HG03460 (cell line): ENCODE data around the gene MKRN2OS.

Source experiments
- ATAC-seq: cut with Tn5 transposase; IDR thresholded peaks from one replicate; pipeline ENCODE4 v1.9.1; 2021; ENCODE audit not compliant: unreplicated experiment

Gene MKRN2OS

GRCh38 chr3:12515631-12516030 is 29.7 kb downstream of the MKRN2OS start:
- ATAC-seq: no peak

DNA sequence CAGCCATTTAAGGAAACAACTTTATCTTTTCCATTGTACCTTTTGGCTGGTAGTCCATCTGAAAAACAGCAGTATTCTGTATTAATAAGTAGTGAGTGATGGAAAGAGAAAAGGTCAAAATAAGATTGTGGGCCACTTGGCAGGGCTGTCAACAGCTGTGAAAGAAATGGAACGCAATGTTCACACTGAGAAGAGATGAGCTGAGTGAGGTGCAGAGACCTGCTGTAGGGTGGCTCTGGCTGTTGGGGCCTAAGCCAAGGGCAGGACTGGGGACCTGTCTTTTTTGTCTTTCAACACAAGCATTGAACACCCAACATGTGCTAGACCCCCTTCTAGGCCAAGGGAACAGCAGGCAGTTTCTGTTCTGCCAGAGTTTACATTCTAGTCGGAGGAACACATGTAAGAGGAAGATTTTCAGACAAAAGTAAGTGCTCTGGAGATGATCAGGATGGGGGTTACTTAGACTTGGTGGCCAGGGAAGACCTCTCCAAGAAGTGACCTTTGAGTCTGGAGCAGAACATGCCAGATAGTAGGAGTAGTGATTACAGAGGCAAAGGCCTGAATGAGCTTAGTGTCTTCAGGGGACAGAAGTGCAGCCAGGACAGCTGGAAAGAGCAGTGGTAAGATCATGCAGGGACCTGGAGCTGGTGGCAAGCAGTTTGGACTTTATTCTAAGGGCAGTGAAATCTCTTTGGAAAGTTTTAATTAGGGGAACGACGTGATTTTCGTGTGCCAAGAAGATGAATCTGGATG is 31.4 kb downstream of the MKRN2OS start:
- no peak for ATAC-seq

DNA sequence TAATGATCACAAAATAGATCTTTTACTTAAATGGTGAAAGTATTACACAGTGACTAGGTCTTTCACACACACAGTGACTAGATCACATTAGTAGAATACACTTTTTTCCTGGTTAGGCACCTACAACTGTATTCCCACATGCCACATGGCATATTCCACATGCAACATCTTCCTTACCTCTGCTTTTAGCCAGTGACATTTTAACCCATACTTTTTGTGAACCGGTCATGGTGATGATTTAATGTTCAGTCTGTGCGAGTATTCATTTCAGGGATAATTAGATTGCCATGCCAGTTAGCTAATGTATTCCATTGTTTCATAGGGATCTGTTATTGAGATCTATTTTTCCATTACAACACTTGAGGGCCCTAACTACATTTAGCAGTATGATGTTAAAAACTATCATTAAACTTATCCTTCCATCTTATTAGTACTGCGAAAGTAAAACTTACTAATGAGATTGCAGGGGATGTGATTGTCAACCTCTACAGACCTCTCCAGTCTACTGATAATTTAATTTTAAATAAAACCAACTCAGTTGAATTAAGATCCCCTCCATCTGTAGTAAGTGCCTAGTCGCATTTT is 32.7 kb downstream of the MKRN2OS start:
- ATAC-seq: no peak

DNA sequence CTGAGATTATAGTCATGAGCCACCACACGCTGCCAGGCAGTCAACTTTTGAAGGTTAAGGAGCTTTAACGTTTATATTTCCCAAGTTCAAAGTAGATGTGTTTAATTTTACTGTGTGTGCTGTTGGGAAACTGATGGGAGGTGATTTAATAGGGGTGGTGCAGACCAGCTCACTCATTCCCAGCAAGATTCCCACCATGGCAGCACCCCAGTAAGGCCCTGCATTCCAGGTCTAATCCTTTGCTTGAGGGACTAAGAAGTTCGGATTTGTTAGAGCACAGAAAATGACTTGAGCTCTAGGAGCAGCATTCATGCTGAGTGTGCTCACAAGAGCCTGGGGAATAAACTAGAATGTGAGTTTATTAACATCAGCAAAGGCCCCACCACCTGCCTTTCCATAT is 35.8 kb downstream of the MKRN2OS start:
- ATAC-seq: no peak

DNA sequence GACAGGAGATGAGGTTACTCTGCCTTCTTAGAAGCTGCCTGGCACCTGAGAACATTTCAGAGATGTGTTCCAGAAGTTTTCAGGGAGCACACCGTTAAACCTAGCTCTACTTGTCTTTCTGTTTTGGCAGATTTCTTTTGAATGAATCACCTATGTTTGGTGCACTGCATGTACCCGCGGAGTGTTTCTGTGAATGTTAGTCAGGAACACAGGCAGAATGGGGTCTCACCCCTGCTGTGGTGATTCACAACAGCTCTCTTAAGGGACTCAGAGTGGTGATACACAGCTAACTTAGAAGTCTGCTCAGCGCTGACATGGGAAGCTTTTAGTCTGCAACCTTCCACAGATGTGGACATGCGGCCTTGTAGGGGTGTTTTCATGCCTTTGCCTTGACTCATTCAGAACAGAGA is 37.0 kb downstream of the MKRN2OS start:
- no peak for ATAC-seq

DNA sequence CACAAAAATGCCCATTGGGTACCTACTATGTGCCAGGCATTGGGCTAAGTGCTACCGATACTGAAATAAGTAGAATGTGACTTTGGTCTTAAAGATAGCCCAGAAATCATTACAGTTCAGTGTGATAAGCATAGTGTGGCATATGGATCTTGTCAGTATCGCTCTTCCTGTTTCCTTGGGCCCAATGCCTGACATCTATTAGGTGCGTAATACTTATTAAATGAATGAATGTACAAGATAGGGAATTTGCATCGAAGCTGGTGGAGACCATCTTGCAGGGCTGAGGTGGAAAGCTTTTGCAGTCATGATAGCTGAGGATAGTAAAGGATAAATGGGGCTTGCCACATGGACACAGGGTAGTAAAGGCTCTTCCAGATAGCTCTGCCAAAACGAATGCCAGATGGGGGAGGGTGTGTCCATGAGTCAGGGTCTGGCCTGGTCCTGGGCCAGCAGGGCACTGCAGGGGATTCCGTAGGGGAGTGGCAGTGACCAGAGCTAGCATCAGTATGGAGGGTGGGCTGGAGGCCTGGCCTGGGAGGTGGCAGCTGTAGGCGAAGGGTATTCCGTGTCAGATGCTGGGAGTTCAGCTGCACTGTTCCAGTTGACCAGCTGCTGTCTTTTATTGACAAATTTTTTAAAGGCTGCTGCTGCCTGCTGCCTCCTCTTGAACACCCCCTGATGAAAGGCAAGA is 37.6 kb downstream of the MKRN2OS start:
- no peak for ATAC-seq

- ATAC-seq: no peak
Observed at GRCh38 chr3:12506201-12506709, 39.0 kb downstream of the MKRN2OS start.

- ATAC-seq: no peak
Observed at GRCh38 chr3:12503126-12503957, 42.0 kb downstream of the MKRN2OS start.

DNA sequence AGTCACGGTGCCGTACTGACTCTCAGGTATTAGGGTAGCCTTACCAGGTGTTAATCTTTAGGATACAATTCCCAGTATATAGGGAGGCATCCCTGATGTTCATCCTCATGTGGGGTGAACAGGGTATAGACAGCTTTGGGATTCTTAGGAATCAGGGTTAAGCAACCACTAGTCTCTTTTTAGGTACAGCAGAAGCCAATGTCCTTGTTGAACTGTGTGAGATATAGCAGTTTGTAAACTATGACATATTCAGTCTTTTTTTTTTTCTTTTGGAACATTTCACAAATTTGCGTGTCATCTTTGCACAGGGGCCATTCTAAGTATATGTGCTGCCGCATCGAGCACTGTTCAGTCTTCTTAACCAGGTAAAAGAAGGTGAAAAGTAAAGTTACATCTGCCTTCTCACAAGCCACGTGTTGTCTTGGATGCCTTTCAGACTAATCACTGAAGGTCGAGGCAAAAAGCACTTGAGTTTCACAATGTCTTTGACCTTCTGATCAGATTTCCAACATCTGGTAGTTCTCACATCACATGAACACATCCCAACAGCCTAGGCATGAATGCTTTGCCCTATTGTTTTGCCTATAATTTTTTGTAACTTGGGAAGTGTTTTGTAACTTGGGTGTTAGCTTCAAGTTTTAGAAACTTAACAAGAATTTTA is 43.8 kb downstream of the MKRN2OS start:
- ATAC-seq: no peak

DNA sequence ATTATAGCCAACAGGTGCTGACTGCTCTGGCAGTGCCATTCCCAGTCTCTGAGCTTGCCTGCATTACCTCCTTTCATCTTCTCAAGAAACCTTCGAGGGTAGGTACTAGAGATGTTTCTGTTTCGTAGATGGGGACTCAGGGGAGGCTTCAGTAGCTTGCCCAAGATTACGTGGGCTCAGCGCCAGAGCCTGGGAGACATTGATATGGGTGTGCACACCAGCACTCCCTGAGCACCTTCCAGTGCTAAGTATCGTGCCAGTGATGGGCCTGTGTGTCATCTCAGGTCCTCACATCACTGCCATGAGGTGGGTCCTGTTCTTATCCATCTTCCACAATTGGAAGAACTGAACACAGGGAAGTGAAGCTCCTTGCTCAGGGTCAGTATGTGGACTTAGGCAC is 45.8 kb downstream of the MKRN2OS start:
- no peak for ATAC-seq

GRCh38 chr3:12496453-12496761 is 48.9 kb downstream of the MKRN2OS start:
- no peak for ATAC-seq

GRCh38 chr3:12495749-12496452 is 49.4 kb downstream of the MKRN2OS start:
- no peak for ATAC-seq

DNA sequence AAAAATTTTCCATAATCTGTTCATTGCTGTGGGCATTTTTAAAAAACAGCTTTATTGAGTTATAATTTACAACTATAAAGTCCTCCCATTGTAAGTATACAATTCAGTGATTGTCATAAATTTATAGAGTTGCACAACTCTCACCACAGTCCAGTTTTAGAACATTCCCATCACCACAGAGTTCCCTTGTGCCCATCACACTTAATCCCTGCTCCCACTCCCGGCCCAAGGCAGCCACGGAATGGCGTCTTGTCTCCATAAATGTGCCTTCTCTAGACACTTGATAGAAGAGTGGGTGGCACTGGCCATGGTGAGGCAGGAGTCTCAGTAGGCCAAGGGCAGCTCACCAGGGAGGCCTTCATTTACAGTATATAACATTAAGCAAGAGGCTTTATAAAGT is 54.8 kb downstream of the MKRN2OS start:
- ATAC-seq: no peak

GRCh38 chr3:12489832-12490231 is 55.5 kb downstream of the MKRN2OS start:
- ATAC-seq: no peak
